GM19035 (cell line): Measurements from ENCODE around the gene UBE2QL1.

Experiments used
- ATAC-seq: cut with Tn5 transposase; IDR thresholded peaks from one replicate; pipeline ENCODE4 v1.9.1; 2021; ENCODE audit not compliant: unreplicated experiment

UBE2QL1 gene, protein sequence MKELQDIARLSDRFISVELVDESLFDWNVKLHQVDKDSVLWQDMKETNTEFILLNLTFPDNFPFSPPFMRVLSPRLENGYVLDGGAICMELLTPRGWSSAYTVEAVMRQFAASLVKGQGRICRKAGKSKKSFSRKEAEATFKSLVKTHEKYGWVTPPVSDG

DNA sequence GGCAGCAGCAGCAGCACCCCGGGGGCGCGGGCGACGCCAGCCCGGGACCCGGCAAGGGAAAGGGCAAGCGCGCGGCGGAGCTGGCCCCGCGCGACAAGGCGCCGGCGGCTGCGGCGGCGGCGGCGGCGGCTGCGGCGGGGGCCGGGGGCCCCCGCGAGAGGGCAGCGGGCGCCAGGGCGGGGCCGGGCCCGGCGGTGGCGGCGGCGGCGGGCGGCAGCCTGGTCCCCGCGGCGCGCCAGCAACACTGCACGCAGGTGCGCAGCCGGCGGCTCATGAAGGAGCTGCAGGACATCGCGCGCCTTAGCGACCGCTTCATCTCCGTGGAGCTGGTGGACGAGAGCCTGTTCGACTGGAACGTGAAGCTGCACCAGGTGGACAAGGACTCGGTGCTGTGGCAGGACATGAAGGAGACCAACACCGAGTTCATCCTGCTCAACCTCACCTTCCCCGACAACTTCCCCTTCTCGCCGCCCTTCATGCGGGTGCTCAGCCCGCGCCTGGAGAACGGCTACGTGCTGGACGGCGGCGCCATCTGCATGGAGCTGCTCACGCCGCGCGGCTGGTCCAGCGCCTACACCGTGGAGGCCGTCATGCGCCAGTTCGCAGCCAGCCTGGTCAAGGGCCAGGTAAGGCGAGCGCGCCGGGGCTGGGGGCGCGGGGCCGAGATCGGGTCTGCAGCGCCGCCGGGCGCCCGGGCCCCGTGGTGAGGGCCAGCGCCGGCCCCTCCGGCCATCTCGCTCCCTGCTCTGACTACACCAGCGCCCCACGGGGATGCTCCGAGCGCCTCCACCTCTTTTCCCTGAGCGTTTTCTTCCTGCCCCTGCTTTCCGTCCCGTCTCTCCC is at the start of gene UBE2QL1:
Gene UBE2QL1, plus strand, starts transcription at position 238 of the 843 bp plus-strand sequence. Its CDS starts 35 bp downstream, at position 273.
- no peak for ATAC-seq

GRCh38 chr5:6399980-6400910 is 48.4 kb upstream of the UBE2QL1 start:
- no peak for ATAC-seq

DNA sequence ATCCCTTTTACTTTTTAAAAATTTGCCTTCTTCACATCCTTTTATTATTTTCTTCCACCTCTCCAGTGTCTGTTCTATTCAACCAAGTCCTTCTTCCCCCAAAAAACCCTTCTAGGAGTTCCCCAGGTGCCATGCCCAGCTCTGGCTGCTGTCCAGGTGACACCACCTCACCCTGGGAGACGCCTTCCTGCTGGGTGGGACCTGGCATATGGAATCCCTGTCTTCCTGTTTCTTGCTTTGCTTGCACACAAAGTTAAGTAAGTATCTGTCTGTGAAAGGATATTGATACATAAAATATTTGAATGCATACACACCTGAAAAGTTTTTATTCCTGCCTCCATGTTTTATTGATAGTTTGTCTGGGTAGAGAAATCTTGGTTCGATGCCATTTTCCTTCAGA is 47.2 kb upstream of the UBE2QL1 start:
- ATAC-seq = no peak

DNA sequence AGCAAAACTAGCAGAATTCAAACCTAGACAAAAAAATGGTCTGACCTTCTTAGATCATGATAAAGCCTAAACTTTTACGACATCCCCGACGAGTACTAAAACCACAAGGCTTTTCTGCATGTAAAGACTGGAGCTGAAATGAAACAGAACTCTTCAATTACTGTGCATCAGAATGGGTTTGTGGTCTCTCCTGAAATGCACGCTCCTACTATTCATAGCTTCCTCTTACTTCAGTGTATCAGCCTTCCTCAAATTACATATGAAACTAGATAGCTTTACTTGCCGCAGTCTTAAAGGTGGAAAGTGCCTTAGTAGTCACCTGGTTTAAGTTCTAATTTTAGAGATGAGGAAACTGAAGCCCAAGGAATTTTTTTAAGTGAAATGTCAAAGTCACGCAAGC is 45.7 kb upstream of the UBE2QL1 start:
- ATAC-seq = no peak

- ATAC-seq = no peak
These were observed 45.2 kb upstream of the UBE2QL1 start for GRCh38 chr5:6403416-6403815.

DNA sequence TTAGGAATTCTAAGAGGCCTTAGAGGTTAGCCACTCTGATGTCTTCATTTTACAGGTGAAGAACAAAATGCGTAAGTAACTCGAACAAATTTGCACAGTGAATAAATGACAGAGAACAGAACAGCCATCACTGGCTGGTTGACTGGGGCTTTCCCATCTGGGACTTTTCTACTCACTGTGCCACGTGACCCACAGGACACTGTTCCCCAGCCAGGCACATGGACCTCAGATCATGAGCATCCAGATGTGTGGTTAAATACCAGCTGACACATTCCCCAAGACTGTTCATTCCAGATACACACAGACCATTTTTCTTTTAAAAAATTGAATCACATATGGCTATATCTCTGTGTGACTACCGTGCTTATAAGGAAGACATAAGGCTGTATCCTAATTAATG is 44.5 kb upstream of the UBE2QL1 start:
- ATAC-seq = peak; percentile 59

DNA sequence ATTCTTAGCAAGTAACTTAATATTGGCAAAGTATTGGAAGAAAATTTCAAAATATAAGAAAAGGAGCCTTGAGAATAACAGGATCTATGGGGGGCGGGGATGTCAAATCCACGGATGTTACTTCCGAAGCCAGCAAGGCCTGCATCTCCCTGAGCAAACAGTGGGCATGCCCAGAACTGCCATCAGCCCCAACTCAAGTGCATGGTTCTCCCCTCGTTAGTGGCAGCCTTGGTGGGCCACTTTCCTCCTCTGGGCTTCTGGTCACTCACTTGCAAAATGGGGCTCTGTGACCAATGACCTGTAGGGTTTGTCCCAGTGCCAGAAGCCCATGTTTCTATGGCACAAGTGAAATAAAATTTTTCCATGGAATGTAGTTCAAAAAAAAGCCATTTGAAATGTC is 43.1 kb upstream of the UBE2QL1 start:
- no peak for ATAC-seq

DNA sequence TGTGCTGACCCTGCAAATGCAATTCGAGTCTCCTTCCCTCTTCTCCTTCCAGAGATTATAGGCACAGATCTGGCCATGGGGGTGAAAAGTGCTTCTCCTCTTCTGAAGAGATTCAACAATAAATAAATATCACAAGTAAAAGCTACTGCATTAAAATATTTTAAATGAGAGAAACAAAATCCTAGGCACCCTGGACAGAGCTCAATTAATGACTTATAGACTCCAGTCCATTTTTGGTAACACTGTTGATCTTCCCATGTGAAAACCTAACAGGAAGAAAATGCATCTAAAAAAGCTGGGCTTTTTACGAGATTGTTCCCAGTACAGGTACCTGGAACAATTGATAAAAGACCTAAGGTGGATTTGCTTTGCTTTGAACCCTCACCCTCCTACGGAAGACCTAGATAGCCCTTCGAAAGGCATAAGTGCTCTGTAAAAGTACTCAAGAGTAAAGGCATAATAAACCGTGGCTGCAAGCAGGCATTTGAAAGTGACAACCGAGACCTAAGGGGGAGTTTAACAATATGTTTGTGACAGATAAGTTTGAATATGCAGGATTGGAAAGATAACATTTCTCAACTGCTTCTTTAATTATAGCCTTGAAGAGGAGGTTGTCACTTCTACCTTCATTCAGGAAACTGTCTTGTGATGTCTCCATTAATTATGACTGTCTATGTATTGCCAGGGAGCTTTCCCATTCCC is 41.0 kb upstream of the UBE2QL1 start:
- no peak for ATAC-seq

DNA sequence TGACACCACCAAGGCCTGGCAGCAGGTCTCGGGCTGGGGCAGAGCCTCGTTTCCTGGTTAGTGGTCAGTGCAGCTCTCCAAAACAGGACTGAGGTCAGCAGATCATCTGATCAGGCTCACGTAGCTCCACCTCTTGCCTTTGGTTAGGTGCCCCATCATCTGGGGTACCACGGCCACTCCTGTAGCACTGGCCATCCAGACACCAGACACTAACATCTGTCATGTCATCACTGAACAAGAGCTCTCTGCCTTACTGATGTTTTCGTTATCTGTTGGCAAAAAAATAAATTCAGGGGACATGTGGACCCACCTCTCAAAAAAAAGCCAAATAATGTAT is 40.4 kb upstream of the UBE2QL1 start:
- ATAC-seq = no peak

DNA sequence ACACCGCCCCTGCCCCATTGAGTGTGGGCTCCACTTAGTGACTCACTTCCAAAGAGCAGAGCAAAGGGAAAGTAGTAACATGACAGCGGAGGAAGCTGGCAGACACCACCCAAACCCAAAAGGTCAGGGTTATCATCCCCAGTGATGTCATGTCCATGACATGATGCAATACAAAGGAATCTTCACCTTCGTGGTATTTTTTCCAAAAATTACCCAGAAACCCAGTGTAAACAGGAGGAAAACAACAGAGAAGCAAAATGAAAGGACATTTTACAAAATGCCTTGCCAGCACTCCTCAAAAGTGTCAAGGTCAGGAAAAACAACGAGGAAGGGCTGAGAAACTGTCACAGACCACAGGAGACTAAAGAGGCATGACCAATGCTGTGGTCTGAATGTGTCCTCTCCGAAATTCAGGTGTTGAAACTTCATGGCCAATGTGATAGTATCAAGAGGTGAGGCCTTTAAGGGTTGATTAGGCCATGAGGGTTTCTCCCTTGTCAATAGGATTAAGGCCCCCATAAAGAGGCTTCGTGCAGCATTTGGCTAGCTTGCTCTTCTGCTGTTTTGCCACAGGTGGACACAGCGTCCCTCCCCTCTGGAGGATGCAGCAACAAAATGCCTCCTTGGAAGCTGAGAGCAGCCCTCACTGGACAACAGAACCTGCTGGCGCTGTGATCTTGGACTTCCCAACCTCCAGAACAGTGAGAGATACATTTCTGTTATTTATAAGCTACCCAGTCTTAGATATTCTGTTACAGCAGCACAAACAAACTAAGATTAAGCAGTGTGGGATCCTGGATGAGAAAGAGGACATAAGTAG is 39.8 kb upstream of the UBE2QL1 start:
- no peak for ATAC-seq

DNA sequence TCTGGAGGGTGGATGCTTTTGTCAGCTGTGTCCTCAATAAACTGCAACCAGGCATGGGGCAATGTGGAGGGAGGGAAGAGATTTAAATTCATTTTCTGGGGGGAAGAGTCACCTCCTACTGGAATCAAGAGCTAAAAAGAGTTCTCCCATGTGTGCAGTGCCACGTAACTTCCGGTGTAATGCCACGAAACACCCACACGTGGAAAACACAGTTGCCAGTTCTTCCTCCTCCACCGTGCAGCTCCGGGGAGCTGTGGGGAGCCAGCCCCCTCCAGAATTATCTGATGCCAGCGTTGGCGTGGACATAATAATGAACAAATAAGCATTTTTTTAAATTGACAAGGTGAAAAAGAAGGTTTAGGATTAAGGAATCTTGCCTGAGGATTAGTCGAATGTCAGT is 38.2 kb upstream of the UBE2QL1 start:
- ATAC-seq = no peak

DNA sequence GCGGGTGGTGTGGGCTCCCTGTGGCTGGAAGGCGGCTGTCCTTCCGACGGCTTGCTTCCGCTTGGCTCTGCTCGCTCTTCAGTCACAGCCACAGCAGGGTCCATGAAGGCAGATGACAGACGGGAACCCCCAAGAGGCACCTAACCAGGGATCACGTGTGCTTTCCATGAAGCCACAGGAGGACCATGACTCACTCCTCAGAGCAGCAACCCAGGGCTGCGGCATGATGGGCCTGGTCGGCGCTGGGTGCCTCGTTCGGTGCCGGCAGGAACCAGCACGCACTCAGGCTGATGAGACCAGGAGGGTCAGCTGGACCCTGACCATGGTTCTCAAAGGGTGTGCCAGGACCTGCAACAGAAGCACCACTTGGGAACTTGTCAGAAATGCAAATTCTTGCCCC is 37.5 kb upstream of the UBE2QL1 start:
- no peak for ATAC-seq

DNA sequence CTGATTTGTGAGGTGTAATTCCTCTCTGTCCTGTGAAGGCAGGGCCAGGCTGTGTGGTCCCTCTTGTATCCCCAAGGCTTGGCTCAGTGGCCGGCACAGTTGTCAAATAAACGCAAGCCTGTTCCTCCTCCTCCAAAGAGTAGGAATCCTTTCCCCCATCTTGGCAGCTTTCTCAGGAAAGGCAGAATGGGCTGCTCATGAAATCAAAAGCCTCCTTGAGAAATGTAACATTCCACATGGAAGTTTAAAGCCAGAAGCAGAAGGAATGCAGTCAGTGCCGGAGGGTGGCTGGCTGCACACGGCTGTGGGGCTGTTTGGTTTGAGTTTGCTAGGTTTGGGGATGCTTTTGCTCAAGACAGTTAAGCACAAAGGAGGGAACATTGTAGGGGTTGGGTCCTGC is 35.8 kb upstream of the UBE2QL1 start:
- ATAC-seq = no peak

- no peak for ATAC-seq
These were observed 31.0 kb upstream of the UBE2QL1 start for GRCh38 chr5:6417657-6418056.

DNA sequence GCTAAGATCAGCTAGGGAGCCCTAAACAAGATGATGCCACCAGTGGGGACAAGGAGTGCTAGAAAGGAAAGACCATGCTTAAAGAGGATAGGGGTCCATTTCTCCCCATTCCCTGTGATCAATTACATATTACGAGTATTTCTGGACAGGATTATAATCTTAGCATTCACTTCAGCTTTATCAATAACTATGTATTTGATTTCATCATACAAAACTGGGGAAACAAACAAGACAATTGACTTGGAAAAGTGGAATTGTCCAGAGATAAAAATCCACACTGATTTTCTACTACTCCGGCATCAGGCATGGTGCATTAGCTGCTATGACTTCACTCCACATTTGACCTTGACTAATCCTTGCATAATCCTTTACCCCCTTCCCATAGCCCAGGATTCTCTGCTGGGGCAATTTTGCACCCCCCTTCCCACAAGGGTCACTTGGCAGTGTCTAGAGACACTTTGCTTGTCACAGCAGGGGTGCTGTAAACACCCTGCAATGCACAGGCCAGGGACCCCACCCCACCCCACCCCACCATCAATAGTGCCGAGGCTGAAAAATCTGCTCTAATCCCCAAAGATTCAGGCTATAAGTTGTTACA is 29.9 kb upstream of the UBE2QL1 start:
- ATAC-seq = no peak

DNA sequence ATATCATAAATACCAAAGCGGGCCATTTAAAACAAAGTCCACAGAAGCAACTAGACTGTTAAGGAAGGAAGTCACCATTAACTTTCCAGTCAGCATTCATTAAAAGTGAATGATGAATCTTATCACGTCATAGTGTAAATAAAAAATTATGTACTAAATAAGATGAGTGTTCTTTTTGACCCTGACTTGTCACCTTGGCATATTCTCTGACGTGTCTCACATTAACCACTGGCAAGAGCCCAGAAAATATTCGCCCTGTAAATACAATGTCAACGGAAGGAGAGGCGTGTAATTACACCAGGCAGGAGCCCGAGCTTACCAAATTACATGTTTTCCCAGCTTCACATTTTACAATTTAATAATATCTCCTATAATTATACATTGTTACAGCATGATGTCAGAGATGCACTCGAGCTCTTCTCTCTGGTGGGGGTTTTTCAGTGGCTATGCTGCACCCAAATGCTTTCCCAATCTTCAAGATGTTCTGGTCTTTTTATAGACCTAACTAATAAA is 29.3 kb upstream of the UBE2QL1 start:
- no peak for ATAC-seq

- ATAC-seq = no peak
These were observed 25.1 kb upstream of the UBE2QL1 start for GRCh38 chr5:6423327-6424109.

DNA sequence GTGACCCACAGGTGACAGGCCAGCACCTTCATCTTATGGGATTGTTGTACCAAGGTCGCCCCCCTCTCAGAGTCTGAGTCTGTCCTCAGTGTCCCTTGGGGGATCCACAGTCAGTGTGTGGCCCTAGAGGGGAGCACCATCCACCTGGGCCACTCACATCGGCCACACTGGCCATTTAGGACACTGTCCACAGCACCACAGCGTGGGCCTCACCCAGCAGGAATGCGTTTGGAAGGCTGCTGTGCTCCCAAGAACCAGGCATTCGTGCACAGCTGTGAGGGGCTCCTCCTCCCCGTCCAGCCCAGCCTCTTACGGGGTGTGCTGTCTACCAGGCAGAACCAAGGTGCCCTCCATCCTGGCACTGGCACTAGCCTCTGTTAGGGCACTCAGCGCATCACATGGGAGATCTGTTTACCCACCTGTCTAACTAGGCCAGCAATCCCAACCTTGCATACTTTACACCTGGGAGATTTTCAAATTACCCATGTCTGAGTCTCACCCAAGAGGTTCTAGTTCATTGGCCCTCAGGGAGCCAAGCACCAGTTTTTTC is 24.5 kb upstream of the UBE2QL1 start:
- no peak for ATAC-seq

DNA sequence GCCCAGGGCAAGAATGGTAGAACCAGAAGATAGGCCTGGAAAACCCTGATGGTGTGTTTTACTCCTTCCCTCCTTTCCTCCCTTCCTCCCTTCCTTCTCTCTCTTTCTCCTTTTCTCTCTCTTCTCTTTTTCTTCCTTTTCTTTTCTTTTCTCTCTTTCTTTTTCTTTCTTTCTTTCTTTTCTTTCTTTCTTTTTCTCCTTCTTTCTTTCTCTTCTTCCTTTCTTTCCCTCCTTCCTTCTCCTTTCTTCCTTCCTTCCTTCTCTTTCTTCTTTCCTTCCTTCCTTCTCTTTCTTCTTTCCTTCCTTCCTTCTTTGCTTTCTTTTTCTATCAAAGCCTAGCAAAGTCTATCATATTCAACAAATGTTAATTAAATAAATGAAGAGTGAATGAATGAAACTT is 24.0 kb upstream of the UBE2QL1 start:
- no peak for ATAC-seq
